Aorta (tissue), 5 donors: Measurements from ENCODE around the gene OR2T35. TPM values are rescaled to one million over a fixed set of nuclear protein-coding genes. Genes with fewer than 3 reads are reported as not detected.
"Not testable (repeated sequence)": the region's sequence is repeated elsewhere in the genome, so short reads cannot be mapped to it uniquely, and the experiment has no call there.

Experiments
- ATAC-seq: fragments of 200-7000 bp; cut with Tn5 transposase; one replicate; pipeline ENCODE4 v1.9.1; 2022; ENCODE audit warnings: moderate library complexity; ENCODE audit not compliant: low FRiP score
- DNase-seq, 2 donors: peaks; one replicate each; pipeline ENCODE4 v3.0.0-alpha.2; 2020
- H3K27ac ChIP-seq, 2 donors: one replicate each; pipeline ENCODE4 v1.5.1; 2013; ENCODE audit warnings: low read length in 2 of 2, mild to moderate bottlenecking in 2 of 2, moderate library complexity in 2 of 2, control low read depth in 1 of 2, inconsistent platforms in 1 of 2, low read depth in 1 of 2
- H3K27me3 ChIP-seq, 2 donors: one replicate each; pipeline ENCODE4 v1.6.1; 2013; ENCODE audit warnings: control low read depth in 1 of 2, low read length in 1 of 2, mild to moderate bottlenecking in 1 of 2, moderate library complexity in 1 of 2; ENCODE audit not compliant: insufficient read depth in 2 of 2, control insufficient read depth in 1 of 2
- H3K36me3 ChIP-seq, 2 donors: one replicate each; pipeline ENCODE4 v1.6.1; 2013; ENCODE audit warnings: control low read depth in 1 of 2, low read length in 1 of 2, mild to moderate bottlenecking in 1 of 2; ENCODE audit not compliant: insufficient read depth in 2 of 2, control insufficient read depth in 1 of 2
- H3K4me1 ChIP-seq, 2 donors: one replicate each; pipeline ENCODE4 v1.6.1; 2013; ENCODE audit warnings: low read length in 2 of 2, control low read depth in 1 of 2, mild to moderate bottlenecking in 1 of 2, moderate library complexity in 1 of 2; ENCODE audit not compliant: insufficient read depth in 2 of 2, control insufficient read depth in 1 of 2
- H3K4me3 ChIP-seq, 2 donors: one replicate each; pipeline ENCODE4 v1.5.1; 2013; ENCODE audit warnings: low read length in 2 of 2, control low read depth in 1 of 2, mild to moderate bottlenecking in 1 of 2
- H3K9me3 ChIP-seq: one replicate; pipeline ENCODE4 v1.6.1; 2013; ENCODE audit warnings: mild to moderate bottlenecking, low read length; ENCODE audit not compliant: control insufficient read depth
- WGBS, 2 donors: extraction: QIAGEN DNeasy Blood & Tissue Kit; methylation state at CpG; one replicate each; pipeline ENCODE4 v1.1.7; 2013; 5-methylcytosine and 5-hydroxymethylcytosine counted together
- intact Hi-C, 2 donors: fragments of 100-400 bp; cut with DNase I; formaldehyde crosslinking; loops; one replicate each; pipeline versions ENCODE4 v1.14.2 to v1.15.0; 2022
- long read RNA-seq, 2 donors: library from polyadenylated mRNA; unstranded; transcript quantifications; one replicate each; pipeline ENCODE4 v2.0.0, GENCODE V29; 2020 to 2021
- polyA plus RNA-seq, 2 donors: library from polyadenylated mRNA; stranded (reverse); fragments of 200-250 nt; gene quantifications; one replicate each; pipeline ENCODE4 v1.2.3, GENCODE V29; 2013
- total RNA-seq, 2 donors: library from RNA; stranded (reverse); fragmentation: NEBNext Ultra II Directional; extraction: Animal tissue kit (Norgen Biotek cat#: 25700); gene quantifications; one replicate each; pipeline ENCODE4 v1.2.1, GENCODE V29; 2021
- donor health status: healthy with polysubstance abuse.
- donor health status: Bipolar disorder and iron deficiency.
- donor health status: DM: no; HTN: no; CAD: no.
- donor health status: DM: no; HTN: no; CAD: no.
- donor health status: DM: yes; HTN: yes; CAD: no.

The OR2T35 gene, protein sequence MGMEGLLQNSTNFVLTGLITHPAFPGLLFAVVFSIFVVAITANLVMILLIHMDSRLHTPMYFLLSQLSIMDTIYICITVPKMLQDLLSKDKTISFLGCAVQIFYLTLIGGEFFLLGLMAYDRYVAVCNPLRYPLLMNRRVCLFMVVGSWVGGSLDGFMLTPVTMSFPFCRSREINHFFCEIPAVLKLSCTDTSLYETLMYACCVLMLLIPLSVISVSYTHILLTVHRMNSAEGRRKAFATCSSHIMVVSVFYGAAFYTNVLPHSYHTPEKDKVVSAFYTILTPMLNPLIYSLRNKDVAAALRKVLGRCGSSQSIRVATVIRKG
- not detected for total RNA-seq
- not detected for polyA plus RNA-seq
- long read RNA-seq, donor 1, result 0 reads
- long read RNA-seq, donor 2, result 0 reads

DNA sequence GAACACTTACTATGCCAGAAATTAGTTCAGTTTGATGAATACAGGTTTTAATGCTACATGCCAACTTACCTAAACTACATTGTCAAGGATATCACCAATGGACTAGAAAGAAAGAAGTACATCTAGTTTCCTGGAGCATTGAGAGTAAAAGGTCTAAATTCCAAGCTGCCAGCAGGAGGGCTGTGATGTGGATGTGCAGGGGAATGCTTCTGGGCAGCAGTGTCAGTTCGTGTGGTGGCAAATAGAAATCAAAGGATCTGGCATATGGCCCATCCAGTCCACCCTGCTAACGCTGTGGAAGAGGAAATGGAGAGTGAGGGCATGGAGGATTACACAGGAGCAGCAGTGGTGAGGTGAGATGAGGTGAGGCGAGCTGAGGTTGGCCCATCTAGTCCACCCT is at the start of gene OR2T35:
Gene OR2T35, minus strand, starts transcription at position 101 of the 400 bp plus-strand sequence. CDS start 6,020 bp downstream, outside the sequence.
- H3K36me3 ChIP-seq, H3K9me3 ChIP-seq, H3K27ac ChIP-seq, H3K4me3 ChIP-seq, intact Hi-C loops, H3K27me3 ChIP-seq, H3K4me1 ChIP-seq, ATAC-seq, DNase-seq: not testable (repeated sequence)
- WGBS, 2 donors, result 57 to 63% methylated on average over 1 to 2 of the region's 3 CpGs

DNA sequence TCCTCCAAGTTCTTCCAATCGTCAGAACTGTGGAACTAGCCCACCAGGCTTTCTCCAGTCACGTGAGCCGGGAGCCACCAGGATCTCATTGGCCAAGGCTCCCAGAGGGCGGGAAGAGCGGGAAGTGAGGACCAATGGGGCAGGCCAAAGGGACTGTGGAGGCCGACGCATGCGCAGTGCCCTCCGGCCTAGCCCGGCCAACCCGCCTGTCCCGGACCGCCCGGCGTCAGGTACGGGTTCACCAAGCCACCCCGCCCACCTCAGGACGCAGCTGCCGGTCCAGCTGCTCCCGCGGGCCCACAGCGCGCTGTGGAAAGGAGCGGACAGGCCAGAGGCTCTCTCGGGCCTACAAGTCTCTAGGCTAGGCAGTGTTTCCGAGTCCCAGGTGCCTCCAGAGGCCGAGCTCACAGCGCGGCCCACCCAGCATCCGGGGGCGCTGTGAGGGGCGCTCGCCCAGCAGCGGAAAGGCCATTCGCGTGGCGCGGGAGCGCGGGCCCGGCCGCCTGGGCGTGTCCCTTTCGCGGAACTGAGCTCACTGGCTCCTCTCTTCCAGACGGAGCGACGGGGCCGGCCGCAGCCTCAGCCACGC is 46.6 kb upstream of the OR2T35 start:
- Histone ChIP-seq H3K27ac (no peak overlapping the region), H3K4me3 (no peak overlapping the region), H3K9me3 (peaks cover 2% of the 10 kb centered on the region), H3K27me3 (no peaks in the 10 kb centered on the region), H3K36me3 (no peaks in the 10 kb centered on the region), H3K4me1 (no peaks in the 10 kb centered on the region)
- ATAC-seq (peak; percentile 48), DNase-seq (no peak)
- 71 to 73% methylated on average over 51 of the region's 51 CpGs for WGBS, 2 donors
- intact Hi-C loops, result no loop called here

DNA sequence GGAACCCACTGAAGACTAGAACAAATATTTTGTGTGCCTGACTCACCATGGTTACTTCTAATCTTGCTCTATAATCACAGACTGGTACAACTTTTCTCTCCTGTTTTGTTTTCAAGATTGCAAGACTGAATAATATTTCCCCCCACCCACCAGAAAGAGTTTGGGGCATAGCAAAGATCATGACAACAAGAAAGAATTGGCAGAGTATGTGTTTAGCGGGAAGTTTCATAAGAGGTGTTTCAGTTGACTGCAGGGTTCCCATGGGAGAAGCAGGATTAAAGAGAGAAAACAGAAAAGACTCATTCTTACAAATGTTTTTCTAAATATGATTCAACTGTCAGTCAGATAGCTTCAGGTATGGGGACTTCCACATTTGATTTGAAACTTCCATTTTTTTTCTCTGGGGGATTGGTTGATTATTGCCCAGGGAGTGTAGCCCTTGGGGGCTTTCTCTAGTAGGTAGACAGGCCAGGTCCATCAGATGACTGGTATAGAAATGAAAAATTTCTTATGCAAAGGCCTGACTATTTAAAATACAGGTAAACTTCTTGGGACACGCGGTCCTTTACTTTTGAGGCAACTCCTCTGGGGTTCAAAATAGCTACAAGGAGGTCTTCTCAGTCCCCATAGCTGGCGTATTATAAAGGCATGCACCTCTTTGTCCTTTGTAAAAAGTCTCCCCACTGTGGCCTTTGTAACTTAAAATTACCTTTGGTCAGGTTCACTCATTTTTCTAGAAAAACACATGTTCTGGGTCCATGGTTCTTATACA is 43.6 kb upstream of the OR2T35 start:
- Histone ChIP-seq H3K27me3 (no peaks in the 10 kb centered on the region), H3K27ac (no peak overlapping the region), H3K4me1 (no peaks in the 10 kb centered on the region), H3K4me3 (no peak overlapping the region), H3K36me3 (no peaks in the 10 kb centered on the region), H3K9me3 (peaks cover 2% of the 10 kb centered on the region)
- WGBS, 2 donors, result 75 to 84% methylated on average over 4 of the region's 4 CpGs
- no peak for DNase-seq
- ATAC-seq, result no peak
- intact Hi-C loops, result loop anchor here in 1 of 2 donors (10.0 kb wide), 1 partner anchor 64 kb away; no protein-coding TSS in a partner anchor

DNA sequence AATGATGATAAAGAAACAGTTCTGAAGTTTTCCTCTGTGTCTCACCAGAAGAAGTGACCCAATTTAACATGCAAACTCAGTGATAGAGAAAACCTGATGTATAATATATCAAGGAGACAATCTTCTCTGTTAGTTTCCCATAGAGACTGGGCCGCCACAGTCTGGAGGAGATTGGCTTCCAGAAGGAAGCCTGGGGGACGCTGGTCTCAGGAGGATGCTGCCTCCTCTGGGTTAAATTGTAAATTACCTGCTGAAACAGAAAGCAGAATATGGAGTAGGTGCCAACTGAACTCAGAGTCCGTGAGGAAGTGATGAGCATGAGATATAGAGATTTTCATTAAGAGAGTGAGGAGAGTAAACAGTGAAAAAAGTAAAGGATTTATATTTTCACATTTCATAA is 41.7 kb upstream of the OR2T35 start:
- H3K36me3 ChIP-seq, result no peaks in the 10 kb centered on the region
- intact Hi-C loops, result loop anchor here in 1 of 2 donors (10.0 kb wide), 1 partner anchor 62 kb away; no protein-coding TSS in a partner anchor
- H3K4me3 ChIP-seq, result no peak overlapping the region
- no peak for ATAC-seq
- H3K9me3 ChIP-seq, result no peaks in the 10 kb centered on the region
- no peak overlapping the region for H3K27ac ChIP-seq
- no peaks in the 10 kb centered on the region for H3K27me3 ChIP-seq
- DNase-seq, result no peak
- no peaks in the 10 kb centered on the region for H3K4me1 ChIP-seq
- WGBS, 2 donors, result 32 to 43% methylated on average over 3 of the region's 3 CpGs

DNA sequence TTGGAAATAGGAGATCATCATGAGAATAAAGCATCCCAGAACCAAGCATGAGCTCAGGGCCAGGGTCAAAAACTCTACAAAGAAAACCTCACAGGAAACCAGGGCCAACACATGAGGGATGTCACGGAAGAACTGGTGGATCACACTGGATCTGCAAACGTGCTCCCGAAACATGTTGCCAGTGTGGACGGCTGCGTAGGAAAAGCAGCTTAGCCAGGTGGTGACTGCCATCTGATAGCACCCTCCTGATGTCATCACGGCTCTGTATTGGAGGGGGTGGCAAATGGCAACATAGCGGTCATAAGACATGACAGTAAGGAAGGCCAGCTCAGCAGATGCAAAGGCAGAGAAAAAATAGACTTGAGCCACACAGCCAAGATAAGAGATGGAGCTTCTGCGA is 36.6 kb upstream of the OR2T35 start:
- no peak overlapping the region for H3K4me3 ChIP-seq
- ATAC-seq, result no peak
- intact Hi-C loops, result loop anchor here in 1 of 2 donors (10.0 kb wide), 1 partner anchor 57 kb away; no protein-coding TSS in a partner anchor

DNA sequence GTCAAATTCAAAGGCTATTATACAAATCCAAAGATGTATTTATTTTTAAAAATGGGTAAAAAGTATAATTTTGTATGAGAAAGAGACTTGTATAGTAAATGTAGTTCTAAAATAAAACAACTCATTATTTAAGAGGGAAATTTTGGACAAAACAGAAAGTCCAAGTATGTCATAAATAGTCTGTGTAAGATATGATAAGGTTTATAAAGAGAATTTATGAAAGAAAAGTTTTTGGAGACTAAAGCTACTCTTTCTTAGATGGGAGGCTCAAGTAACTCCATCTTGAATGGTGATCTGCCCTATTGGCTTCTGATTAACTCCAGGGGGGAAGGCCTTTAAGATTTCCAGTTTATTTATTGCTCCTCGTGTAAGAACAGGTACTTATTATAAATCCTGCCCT is 24.9 kb upstream of the OR2T35 start:
- Histone ChIP-seq H3K4me3 (no peak overlapping the region), H3K9me3 (no peaks in the 10 kb centered on the region), H3K36me3 (no peaks in the 10 kb centered on the region), H3K4me1 (no peaks in the 10 kb centered on the region), H3K27ac (no peak overlapping the region), H3K27me3 (no peaks in the 10 kb centered on the region)
- DNase-seq (no peak), ATAC-seq (no peak)
- intact Hi-C loops, result no loop called here
- 55 to 56% methylated on average over 1 of the region's 1 CpG for WGBS, 2 donors

More for the DNA sequence above, 36.6 kb upstream of the OR2T35 start:
- Histone ChIP-seq H3K4me1 (no peaks in the 10 kb centered on the region), H3K9me3 (no peaks in the 10 kb centered on the region), H3K27ac (no peak overlapping the region), H3K27me3 (peaks cover 0 to 1% of the 10 kb centered on the region in 2 donors), H3K36me3 (no peaks in the 10 kb centered on the region)
- WGBS, 2 donors, result 82 to 83% methylated on average over 8 of the region's 8 CpGs
- DNase-seq, result no peak

DNA sequence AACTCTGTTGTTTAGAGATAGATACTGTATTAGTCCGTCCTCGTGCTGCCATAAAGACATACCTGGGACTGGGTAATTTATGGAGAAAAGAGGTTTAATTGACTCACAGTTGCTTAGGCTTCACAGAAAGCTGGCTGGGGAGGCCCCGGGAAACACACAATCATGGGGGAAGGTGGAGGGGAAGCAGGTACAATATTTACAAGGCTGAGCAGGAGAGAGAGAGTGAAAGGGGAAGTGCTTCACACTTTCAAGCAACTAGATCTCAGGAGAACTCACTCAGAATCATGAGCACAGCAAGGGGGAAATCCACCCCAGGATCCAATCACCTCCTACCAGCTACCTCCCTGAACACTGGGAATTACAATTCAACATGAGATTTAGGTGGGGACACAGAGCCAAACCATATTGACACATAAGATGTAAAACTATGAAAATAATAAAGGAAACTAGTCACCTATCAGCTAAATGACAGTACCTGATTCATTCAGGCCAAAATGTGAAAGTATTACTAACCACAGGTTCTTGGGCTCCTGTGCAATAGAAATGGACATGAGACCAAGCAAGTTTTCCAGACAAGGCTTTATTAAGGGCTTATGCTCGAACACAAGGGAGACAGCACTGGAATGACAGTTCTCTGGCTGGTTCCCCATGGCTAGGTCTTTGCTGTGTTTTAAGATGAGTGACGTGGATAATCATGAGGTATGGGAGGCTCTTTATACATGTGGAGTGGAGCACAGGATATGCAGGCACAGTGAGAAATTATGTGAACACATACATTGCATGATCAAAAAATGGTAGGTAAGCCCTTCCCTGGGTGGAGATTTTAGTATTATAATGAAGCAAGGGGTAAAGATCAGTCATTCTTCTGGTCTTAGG is 18.6 kb upstream of the OR2T35 start:
- DNase-seq, ATAC-seq, H3K27ac ChIP-seq, H3K27me3 ChIP-seq, H3K4me1 ChIP-seq, H3K9me3 ChIP-seq, intact Hi-C loops, H3K4me3 ChIP-seq, H3K36me3 ChIP-seq: not testable (repeated sequence)
- WGBS, 2 donors, result 71% methylated on average over 5 of the region's 5 CpGs

DNA sequence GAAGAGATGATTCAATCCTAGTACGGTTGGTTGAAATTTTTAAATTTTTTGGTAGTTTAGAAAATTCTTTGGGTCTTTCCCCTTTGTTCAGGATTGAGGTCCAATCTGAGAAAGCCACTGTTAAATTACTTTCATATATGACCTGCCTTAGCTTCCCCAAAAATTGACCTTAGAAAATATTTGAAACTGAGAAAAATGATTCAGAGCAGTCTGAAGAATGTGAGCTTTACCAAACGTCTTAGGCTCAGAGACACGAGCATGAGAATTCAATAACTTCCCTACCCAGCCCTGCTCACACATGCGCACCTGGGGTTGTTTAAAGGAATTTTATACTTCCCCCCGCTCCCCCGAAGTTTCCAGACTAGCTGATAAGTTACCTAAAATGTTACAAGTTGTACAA is 11.7 kb upstream of the OR2T35 start:
- H3K27ac ChIP-seq, H3K9me3 ChIP-seq, ATAC-seq, DNase-seq, H3K4me3 ChIP-seq, H3K27me3 ChIP-seq, H3K36me3 ChIP-seq, H3K4me1 ChIP-seq: not testable (repeated sequence)
- WGBS, 2 donors, result 82 to 93% methylated on average over 1 to 4 of the region's 6 CpGs
- intact Hi-C loops, result loop anchor here in 1 of 2 donors (10.0 kb wide), 1 partner anchor 212 kb away; the partner anchor contains the start of gene OR2T2
